CD14-positive monocyte (primary cell): ENCODE data around the gene SLCO4A1. TPM values are rescaled to one million over a fixed set of nuclear protein-coding genes. Genes with fewer than 3 reads are reported as not detected.

ENCODE experiments used
- DNase-seq, 3 donors: peaks; one replicate each; pipeline ENCODE4 v3.0.0-alpha.2; 2011 to 2022
- H2AFZ ChIP-seq: 2 replicates; pipeline ENCODE4 v1.6.0; 2012; ENCODE audit warnings: mild to moderate bottlenecking, low read depth, low read length, inconsistent platforms; ENCODE audit not compliant: insufficient read depth, poor library complexity, severe bottlenecking
- H3K27ac ChIP-seq, 2 donors: 1 replicate in 1 of 2; 2 replicates in 1 of 2; pipeline ENCODE4 v1.5.1; 2012 to 2013; ENCODE audit warnings: low read length in 2 of 2, control low read depth in 1 of 2, inconsistent platforms in 1 of 2, low read depth in 1 of 2, mild to moderate bottlenecking in 1 of 2
- H3K27me3 ChIP-seq, 2 donors: one replicate each; pipeline versions ENCODE4 v1.6.0 to v1.6.1; 2011 to 2013; ENCODE audit warnings: low read length in 2 of 2; ENCODE audit not compliant: control insufficient read depth in 2 of 2, insufficient read depth in 2 of 2
- H3K36me3 ChIP-seq, 2 donors: replicated peaks in 1 of 2; 1 replicate in 1 of 2; 2 replicates in 1 of 2; pipeline versions ENCODE4 v1.5.1 to v1.6.1; 2012 to 2013; ENCODE audit warnings: low read length in 2 of 2, control low read depth in 1 of 2, inconsistent platforms in 1 of 2, mild to moderate bottlenecking in 1 of 2; ENCODE audit not compliant: insufficient read depth in 2 of 2, control insufficient read depth in 1 of 2
- H3K4me1 ChIP-seq, 2 donors: 1 replicate in 1 of 2; 2 replicates in 1 of 2; pipeline versions ENCODE4 v1.5.1 to v1.6.1; 2012 to 2013; ENCODE audit warnings: low read length in 2 of 2, control low read depth in 1 of 2, inconsistent platforms in 1 of 2, mild to moderate bottlenecking in 1 of 2, moderate library complexity in 1 of 2; ENCODE audit not compliant: insufficient read depth in 2 of 2, control insufficient read depth in 1 of 2
- H3K4me2 ChIP-seq: replicated peaks from 2 replicates; pipeline ENCODE3; 2012; ENCODE audit warnings: low read length, moderate library complexity, mild to moderate bottlenecking; ENCODE audit not compliant: poor library complexity, severe bottlenecking; ENCODE audit errors: extremely low read depth
- H3K4me3 ChIP-seq, 3 experiments: fragments of 200-600 bp in 1 of 3; sonication (generic) in 1 of 3; replicated peaks in 1 of 3; 1 replicate in 2 of 3; 2 replicates in 1 of 3; pipeline ENCODE4 v1.5.1; 2011 to 2013; ENCODE audit warnings: low read length in 3 of 3, mild to moderate bottlenecking in 3 of 3, control low read depth in 2 of 3, low read depth in 2 of 3, inconsistent platforms in 1 of 3, moderate library complexity in 1 of 3
- H3K79me2 ChIP-seq: 2 replicates; pipeline ENCODE4 v1.6.0; 2012; ENCODE audit warnings: mild to moderate bottlenecking, control low read depth, inconsistent platforms, low read length, moderate library complexity; ENCODE audit not compliant: insufficient read depth
- H3K9ac ChIP-seq: 2 replicates; pipeline ENCODE4 v1.6.0; 2017; ENCODE audit warnings: low read length, mild to moderate bottlenecking; ENCODE audit not compliant: insufficient read depth, poor library complexity, severe bottlenecking
- H3K9me3 ChIP-seq, 2 donors: replicated peaks in 1 of 2; 1 replicate in 1 of 2; 2 replicates in 1 of 2; pipeline versions ENCODE4 v1.5.1 to v1.6.1; 2012 to 2013; ENCODE audit warnings: low read length in 2 of 2, control low read depth in 1 of 2; ENCODE audit not compliant: control insufficient read depth in 1 of 2, insufficient read depth in 1 of 2
- H4K20me1 ChIP-seq: 2 replicates; pipeline ENCODE4 v1.6.0; 2012; ENCODE audit warnings: mild to moderate bottlenecking, low read length, control low read depth, moderate library complexity; ENCODE audit not compliant: insufficient read depth
- H3K27ac Mint-ChIP-seq, 7 donors: one replicate each; pipeline ENCODE4 v1.8.0; 2020; ENCODE audit warnings: mild to moderate bottlenecking in 7 of 7, mixed read lengths in 7 of 7, moderate library complexity in 6 of 7, inconsistent platforms in 2 of 7
- H3K27me3 Mint-ChIP-seq, 3 donors: one replicate each; pipeline ENCODE4 v1.8.0; 2021 to 2022; ENCODE audit warnings: low read depth in 3 of 3, mild to moderate bottlenecking in 3 of 3, mixed read lengths in 3 of 3, moderate library complexity in 3 of 3, inconsistent platforms in 1 of 3
- H3K36me3 Mint-ChIP-seq, 2 donors: one replicate each; pipeline ENCODE4 v1.8.0; 2020; ENCODE audit warnings: mixed read lengths in 2 of 2, inconsistent platforms in 1 of 2, mild to moderate bottlenecking in 1 of 2
- H3K4me1 Mint-ChIP-seq: one replicate; pipeline ENCODE4 v1.8.0; 2020; ENCODE audit warnings: mild to moderate bottlenecking, mixed read lengths
- H3K4me3 Mint-ChIP-seq, 2 donors: one replicate each; pipeline ENCODE4 v1.8.0; 2020; ENCODE audit warnings: mild to moderate bottlenecking in 2 of 2, mixed read lengths in 2 of 2, moderate library complexity in 1 of 2
- H3K9me3 Mint-ChIP-seq, 7 donors: one replicate each; pipeline ENCODE4 v1.8.0; 2020 to 2022; ENCODE audit warnings: mixed read lengths in 7 of 7, mild to moderate bottlenecking in 6 of 7, moderate library complexity in 6 of 7, inconsistent platforms in 2 of 7
- WGBS: methylation state at CpG from one replicate; pipeline ENCODE4 v1.1.5; 2013; ENCODE audit warnings: missing lambda C conversion rate; ENCODE audit not compliant: insufficient coverage; 5-methylcytosine and 5-hydroxymethylcytosine counted together
- intact Hi-C, 2 donors: fragments of 100-400 bp; cut with micrococcal nuclease; formaldehyde crosslinking; loops; one replicate each; pipeline versions ENCODE4 v1.15.0 to v1.15.1; 2023
- polyA plus RNA-seq, 3 donors: library from polyadenylated mRNA; depleted of rRNA in 1 of 3; unstranded in 2 of 3; stranded (reverse) in 1 of 3; fragments of 300-500 nt in 2 of 3; fragments of >200 nt in 1 of 3; fragmentation: Illumina TruSeq in 2 of 3; gene quantifications; 1 replicate in 2 of 3; 2 replicates in 1 of 3; pipeline ENCODE4 v1.2.3, GENCODE V29; 2012 to 2021
- TF ChIP-seq, protein P1 (sequence below): fragments of 200-600 bp; IDR thresholded peaks from one replicate; pipeline ENCODE4 v1.8.0; 2022; ENCODE audit warnings: antibody characterized with exemption, mild to moderate bottlenecking

The SLCO4A1 gene
- polyA plus RNA-seq, 3 donors: 0.05 to 0.42 (median 0.26) TPM

DNA sequence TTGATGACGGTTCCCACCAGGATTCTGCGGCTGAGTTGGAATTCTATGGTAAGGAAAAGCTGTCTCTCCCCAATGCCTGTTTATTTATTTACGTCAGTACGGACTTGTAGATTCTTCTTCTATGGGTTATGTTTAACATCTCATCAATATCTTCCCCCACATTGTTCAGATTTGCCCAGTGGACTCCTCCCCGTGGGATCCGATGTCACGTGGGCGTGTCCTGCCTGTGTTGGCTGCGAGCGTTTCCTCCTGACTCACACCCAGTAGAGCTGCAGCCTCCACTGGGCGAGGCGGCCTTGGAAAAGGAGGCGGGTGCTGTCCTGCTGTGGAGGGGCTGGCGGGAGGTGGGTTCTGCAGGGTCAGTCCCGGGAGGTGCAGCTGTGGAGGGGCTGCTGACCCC lies 46.8 kb upstream of the SLCO4A1 start:
- Histone ChIP-seq H3K79me2 (peaks cover 2% of the 10 kb centered on the region), H3K27ac (no peak overlapping the region), H4K20me1 (no peaks in the 10 kb centered on the region), H3K4me2 (peak overlapping the region; percentile 2), H3K4me3 (no peak overlapping the region), H3K9me3 (no peaks in the 10 kb centered on the region), H2AFZ (no peak overlapping the region), H3K9ac (no peak overlapping the region), H3K4me1 (peaks cover 39 to 46% of the 10 kb centered on the region in 2 donors), H3K36me3 (no peaks in the 10 kb centered on the region), H3K27me3 (peaks cover 0 to 15% of the 10 kb centered on the region in 2 donors)
- WGBS: 32% methylated on average over 4 of the region's 15 CpGs
- intact Hi-C loops: no loop called here
- peak; percentile 58 to 70 (median 64) for DNase-seq
- TF ChIP-seq, protein P1, sequence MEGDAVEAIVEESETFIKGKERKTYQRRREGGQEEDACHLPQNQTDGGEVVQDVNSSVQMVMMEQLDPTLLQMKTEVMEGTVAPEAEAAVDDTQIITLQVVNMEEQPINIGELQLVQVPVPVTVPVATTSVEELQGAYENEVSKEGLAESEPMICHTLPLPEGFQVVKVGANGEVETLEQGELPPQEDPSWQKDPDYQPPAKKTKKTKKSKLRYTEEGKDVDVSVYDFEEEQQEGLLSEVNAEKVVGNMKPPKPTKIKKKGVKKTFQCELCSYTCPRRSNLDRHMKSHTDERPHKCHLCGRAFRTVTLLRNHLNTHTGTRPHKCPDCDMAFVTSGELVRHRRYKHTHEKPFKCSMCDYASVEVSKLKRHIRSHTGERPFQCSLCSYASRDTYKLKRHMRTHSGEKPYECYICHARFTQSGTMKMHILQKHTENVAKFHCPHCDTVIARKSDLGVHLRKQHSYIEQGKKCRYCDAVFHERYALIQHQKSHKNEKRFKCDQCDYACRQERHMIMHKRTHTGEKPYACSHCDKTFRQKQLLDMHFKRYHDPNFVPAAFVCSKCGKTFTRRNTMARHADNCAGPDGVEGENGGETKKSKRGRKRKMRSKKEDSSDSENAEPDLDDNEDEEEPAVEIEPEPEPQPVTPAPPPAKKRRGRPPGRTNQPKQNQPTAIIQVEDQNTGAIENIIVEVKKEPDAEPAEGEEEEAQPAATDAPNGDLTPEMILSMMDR: no peak
- Mint-ChIP-seq H3K36me3 (peaks cover 1 to 3% of the 10 kb centered on the region in 2 donors), H3K27me3 (peaks cover 18 to 33% (median 24%) of the 10 kb centered on the region in 3 donors), H3K9me3 (peaks cover 2 to 11% (median 5%) of the 10 kb centered on the region in 7 donors), H3K27ac (peak overlapping the region in 3 of 7 donors; percentile 19 to 46 (median 24)), H3K4me3 (peak overlapping the region in 1 of 2 donors; percentile 56), H3K4me1 (peaks cover 48% of the 10 kb centered on the region)

DNA sequence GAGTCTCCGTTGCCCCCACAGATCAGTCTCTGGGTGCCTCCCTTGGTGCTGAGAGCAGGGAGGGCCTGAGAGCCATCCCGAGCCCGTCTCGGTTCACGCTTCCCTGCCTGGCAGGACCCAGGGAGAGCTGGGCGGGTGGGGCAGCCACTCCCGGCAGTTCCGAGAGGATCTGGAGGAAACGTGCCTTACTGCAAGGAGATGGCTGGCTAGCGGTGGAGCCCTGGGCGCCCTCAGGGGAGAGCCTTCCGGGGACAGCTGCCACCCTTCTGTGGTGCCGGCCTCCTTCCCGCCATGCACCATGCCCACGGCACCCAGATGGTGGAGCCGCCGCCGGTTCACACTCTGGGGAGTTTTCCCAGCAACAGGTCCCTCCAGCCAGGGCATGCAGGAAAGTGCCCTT lies 45.8 kb upstream of the SLCO4A1 start:
- TF ChIP-seq, protein P1: no peak
- 93% methylated on average over 18 of the region's 18 CpGs for WGBS
- Mint-ChIP-seq H3K9me3 (peaks cover 2 to 11% (median 5%) of the 10 kb centered on the region in 7 donors), H3K36me3 (peaks cover 3 to 6% of the 10 kb centered on the region in 2 donors), H3K27me3 (peaks cover 15 to 28% (median 19%) of the 10 kb centered on the region in 3 donors), H3K4me3 (peak overlapping the region in 1 of 2 donors; percentile 55), H3K4me1 (peaks cover 58% of the 10 kb centered on the region), H3K27ac (no peak overlapping the region)
- H4K20me1 ChIP-seq: no peaks in the 10 kb centered on the region
- H3K9ac ChIP-seq: no peak overlapping the region
- peaks cover 10% of the 10 kb centered on the region for H3K79me2 ChIP-seq
- no peak for DNase-seq
- H3K27ac ChIP-seq: no peak overlapping the region
- H3K27me3 ChIP-seq: peaks cover 0 to 15% of the 10 kb centered on the region in 2 donors
- peak overlapping the region; percentile 2 for H3K4me2 ChIP-seq
- no peaks in the 10 kb centered on the region for H3K36me3 ChIP-seq
- intact Hi-C loops: no loop called here
- H3K4me3 ChIP-seq: no peak overlapping the region
- peaks cover 49 to 56% of the 10 kb centered on the region in 2 donors for H3K4me1 ChIP-seq
- H2AFZ ChIP-seq: no peak overlapping the region
- no peaks in the 10 kb centered on the region for H3K9me3 ChIP-seq
